CD4-positive, alpha-beta T cell (primary cell): ENCODE data around the gene IRF6. TPM values are rescaled to one million over a fixed set of nuclear protein-coding genes. Genes with fewer than 3 reads are reported as not detected.
A peak's percentile ranks its signal among the peaks of the same experiment; 100 is the strongest.

Experiments
- ATAC-seq: fragments of 200-7000 bp; cut with Tn5 transposase; one replicate; pipeline ENCODE4 v1.10.0; 2022; ENCODE audit warnings: mild to moderate bottlenecking; ENCODE audit not compliant: poor library complexity
- CTCF ChIA-PET: fragments of 350-600 bp; sonication (Branson Sonifier 250); formaldehyde crosslinking; loops from one replicate; lab custom pipeline; 2021; ENCODE audit warnings: antibody characterized with exemption, inconsistent platforms; lab: Charles Lee
- POLR2A ChIA-PET: fragments of 350-600 bp; sonication (Branson Sonifier 250); formaldehyde crosslinking; loops from one replicate; lab custom pipeline; 2021; ENCODE audit warnings: antibody characterized with exemption, inconsistent platforms; lab: Charles Lee
- DNase-seq, 14 experiments: peaks; one replicate each; pipeline ENCODE4 v3.0.0-alpha.2; 2013 to 2020; ENCODE audit warnings: mixed read lengths in 2 of 14
- H3K27ac ChIP-seq, 2 donors: one replicate each; pipeline versions ENCODE4 v1.5.1 to v1.7.0; 2013; ENCODE audit warnings: low read length in 2 of 2, low read depth in 1 of 2, mild to moderate bottlenecking in 1 of 2
- H3K27me3 ChIP-seq, 2 experiments: 1 replicate in 1 of 2; 2 replicates in 1 of 2; pipeline versions ENCODE4 v1.6.1 to v1.7.0; 2013; ENCODE audit warnings: low read length in 2 of 2, control low read depth in 1 of 2, mild to moderate bottlenecking in 1 of 2, moderate library complexity in 1 of 2; ENCODE audit not compliant: insufficient read depth in 2 of 2, control insufficient read depth in 1 of 2
- H3K36me3 ChIP-seq: one replicate; pipeline ENCODE4 v1.6.1; 2013; ENCODE audit warnings: low read length, control low read depth; ENCODE audit not compliant: insufficient read depth
- H3K4me1 ChIP-seq: one replicate; pipeline ENCODE4 v1.6.1; 2013; ENCODE audit warnings: low read length, control low read depth; ENCODE audit not compliant: insufficient read depth
- H3K4me3 ChIP-seq: one replicate; pipeline ENCODE4 v1.5.1; 2013; ENCODE audit warnings: mild to moderate bottlenecking, low read length, moderate library complexity
- H3K9me3 ChIP-seq, 2 experiments: 1 replicate in 1 of 2; 2 replicates in 1 of 2; pipeline versions ENCODE4 v1.6.1 to v1.7.0; 2013; ENCODE audit warnings: low read length in 2 of 2, mild to moderate bottlenecking in 2 of 2, control low read depth in 1 of 2, moderate library complexity in 1 of 2; ENCODE audit not compliant: control insufficient read depth in 1 of 2, insufficient read depth in 1 of 2
- H3K27ac Mint-ChIP-seq: one replicate; pipeline ENCODE4 v1.8.0; 2020; ENCODE audit warnings: mixed read lengths
- H3K27me3 Mint-ChIP-seq: one replicate; pipeline ENCODE4 v1.8.0; 2021; ENCODE audit warnings: mixed read lengths
- H3K36me3 Mint-ChIP-seq: one replicate; pipeline ENCODE4 v1.8.0; 2021; ENCODE audit warnings: low read depth, mixed read lengths
- H3K4me1 Mint-ChIP-seq: one replicate; pipeline ENCODE4 v1.8.0; 2021; ENCODE audit warnings: low read depth, mixed read lengths
- H3K4me3 Mint-ChIP-seq: one replicate; pipeline ENCODE4 v1.8.0; 2020; ENCODE audit warnings: mild to moderate bottlenecking, mixed read lengths
- H3K9me3 Mint-ChIP-seq: one replicate; pipeline ENCODE4 v1.8.0; 2020; ENCODE audit warnings: mixed read lengths
- CTCF ChIP-seq: fragments of 200-600 bp; IDR thresholded peaks from one replicate; pipeline ENCODE4 v1.8.0; 2022; ENCODE audit warnings: antibody characterized with exemption, mild to moderate bottlenecking
- intact Hi-C, 2 experiments: fragments of 100-400 bp; cut with DNase I in 1 of 2; cut with micrococcal nuclease in 1 of 2; formaldehyde crosslinking; loops; one replicate each; pipeline versions ENCODE4 v1.15.1 to v1.9.0; 2023 to 2025; cut with DNase I, micrococcal nuclease
- total RNA-seq, 174 experiments: library from RNA in 2 of 174; stranded (reverse) in 2 of 174; gene quantifications; one replicate each; pipeline ENCODE4 v1.2.3 and lab custom pipeline; 2021 to 2026

The IRF6 gene
- total RNA-seq, 2 experiments from 2014 or later, result 0.74 to 1.7 TPM

GRCh38 chr1:209825591-209826434 is 19.9 kb upstream of the IRF6 start:
- H3K4me3 ChIP-seq, result no peak overlapping the region
- H3K9me3 Mint-ChIP-seq, result no peaks in the 10 kb centered on the region
- no peak for TF ChIP-seq CTCF
- peaks cover 47% of the 10 kb centered on the region for H3K4me1 Mint-ChIP-seq
- peaks cover 0 to 7% of the 10 kb centered on the region in 2 experiments for H3K27me3 ChIP-seq
- H3K27me3 Mint-ChIP-seq, result peaks cover 14% of the 10 kb centered on the region
- peak overlapping the region; percentile 23 for H3K4me3 Mint-ChIP-seq
- CTCF ChIA-PET, result interaction anchor here (2.0 kb wide), 1 partner anchor 57 kb away, joined by 16 read pairs; no protein-coding TSS in a partner anchor
- peaks cover 30% of the 10 kb centered on the region for H3K4me1 ChIP-seq
- H3K36me3 ChIP-seq, result peaks cover 4% of the 10 kb centered on the region
- H3K9me3 ChIP-seq, result no peaks in the 10 kb centered on the region
- POLR2A ChIA-PET, result no interaction called here
- no peak overlapping the region for H3K27ac ChIP-seq
- DNase-seq (no peak), ATAC-seq (no peak)
- intact Hi-C loops, result loop anchor here (2.0 to 5.0 kb wide), 2 partner anchors 39 to 59 kb away; no protein-coding TSS in a partner anchor
- no peak overlapping the region for H3K27ac Mint-ChIP-seq
- peaks cover 20% of the 10 kb centered on the region for H3K36me3 Mint-ChIP-seq

DNA sequence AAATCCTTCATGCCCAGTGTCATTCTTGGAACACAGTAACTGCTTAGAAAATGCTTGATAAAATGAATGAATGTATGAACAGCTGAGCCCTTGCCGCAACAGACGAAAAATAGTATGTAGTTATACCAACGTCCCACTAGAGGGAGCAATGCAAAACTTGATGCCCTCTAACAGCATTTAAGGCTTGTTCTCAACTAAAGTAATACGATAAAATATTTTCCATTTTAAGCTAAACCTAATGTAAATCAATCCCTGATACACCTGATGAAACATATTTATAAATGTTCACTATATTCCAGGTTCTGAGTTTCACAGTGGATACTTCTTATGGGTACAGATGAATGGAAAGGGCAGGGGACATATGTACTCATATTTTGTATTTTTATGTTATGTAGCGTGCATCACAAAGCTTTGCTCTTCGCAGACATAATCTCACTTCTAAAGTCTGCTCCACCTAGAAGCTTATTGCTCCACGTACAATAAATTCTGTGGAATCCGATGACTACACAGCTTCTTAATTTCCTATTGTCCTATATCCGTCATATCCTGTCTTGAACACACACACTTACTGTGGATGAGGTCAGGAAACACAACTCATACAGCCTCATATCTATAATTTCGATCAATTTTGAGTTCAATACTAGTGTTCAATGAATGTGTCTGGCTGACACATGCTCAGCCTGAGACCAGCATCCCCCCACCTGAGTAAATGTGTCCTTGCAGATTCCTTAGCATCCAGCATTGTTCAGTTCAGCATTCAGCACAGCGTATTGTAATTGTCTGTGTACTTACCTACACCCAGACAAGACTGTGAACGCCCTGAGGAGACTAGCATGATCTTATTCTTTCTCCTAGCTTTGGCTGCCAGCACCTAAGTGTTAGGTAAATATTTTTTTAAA is 17.4 kb upstream of the IRF6 start:
- Mint-ChIP-seq H3K36me3 (peaks cover 7% of the 10 kb centered on the region), H3K4me1 (peaks cover 26% of the 10 kb centered on the region), H3K9me3 (no peaks in the 10 kb centered on the region), H3K27ac (no peak overlapping the region), H3K27me3 (peaks cover 19% of the 10 kb centered on the region), H3K4me3 (no peak overlapping the region)
- no peak overlapping the region for H3K4me3 ChIP-seq
- H3K4me1 ChIP-seq, result peaks cover 18% of the 10 kb centered on the region
- no peaks in the 10 kb centered on the region for H3K9me3 ChIP-seq
- intact Hi-C loops, result loop anchor here in 1 of 2 experiments (5.0 kb wide), 1 partner anchor 76 kb away; no protein-coding TSS in a partner anchor
- DNase-seq (peak in 4 of 14 experiments; percentile 40 to 81 (median 66)), ATAC-seq (peak; percentile 41)
- H3K27ac ChIP-seq, result no peak overlapping the region
- TF ChIP-seq CTCF, result peak; percentile 91
- H3K27me3 ChIP-seq, result peaks cover 3 to 7% of the 10 kb centered on the region in 2 experiments
- CTCF ChIA-PET, result interaction anchor here (0.7 to 2.6 kb wide), 16 partner anchors 8 to 99 kb away, joined by 3 to 18 read pairs (median 4); partner anchors contain the start of genes C1orf74, IRF6 and TRAF3IP3
- POLR2A ChIA-PET, result interaction anchor here (0.7 to 2.4 kb wide), 6 partner anchors 18 to 55 kb away, joined by 3 to 14 read pairs (median 4); partner anchors contain the start of genes C1orf74 and IRF6
- H3K36me3 ChIP-seq, result no peaks in the 10 kb centered on the region

DNA sequence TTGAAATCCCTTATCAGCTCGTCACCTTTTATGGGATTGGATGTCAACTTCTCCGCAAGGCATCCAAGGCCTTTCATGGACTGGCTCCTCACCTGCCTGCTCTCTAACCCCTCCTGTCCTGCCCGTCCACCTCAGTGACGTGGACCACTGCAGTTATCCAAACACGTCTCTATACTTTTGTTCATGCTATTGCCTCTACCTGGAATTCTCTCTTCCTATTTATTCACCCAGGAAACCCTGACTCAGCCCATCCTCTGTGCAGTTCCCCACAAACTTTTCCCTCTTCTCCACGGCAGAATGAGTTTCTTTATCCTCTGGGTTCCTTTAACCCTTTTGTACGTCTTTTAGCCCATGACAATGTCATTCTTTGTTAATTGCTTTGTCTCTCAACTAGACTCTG is 16.8 kb upstream of the IRF6 start:
- POLR2A ChIA-PET, result interaction anchor here (0.7 to 2.4 kb wide), 5 partner anchors 17 to 54 kb away, joined by 3 to 14 read pairs (median 4); partner anchors contain the start of genes C1orf74 and IRF6

More for the DNA sequence above, 16.8 kb upstream of the IRF6 start:
- Mint-ChIP-seq H3K9me3 (no peaks in the 10 kb centered on the region), H3K4me1 (peaks cover 19% of the 10 kb centered on the region), H3K4me3 (no peak overlapping the region), H3K27ac (no peak overlapping the region), H3K27me3 (peaks cover 19% of the 10 kb centered on the region), H3K36me3 (peaks cover under 1% of the 10 kb centered on the region)
- no peak for TF ChIP-seq CTCF
- H3K36me3 ChIP-seq, result no peaks in the 10 kb centered on the region
- no peak overlapping the region for H3K4me3 ChIP-seq
- no peak overlapping the region for H3K27ac ChIP-seq
- H3K9me3 ChIP-seq, result no peaks in the 10 kb centered on the region
- intact Hi-C loops, result loop anchor here in 1 of 2 experiments (5.0 kb wide), 1 partner anchor 75 kb away; no protein-coding TSS in a partner anchor
- peaks cover 13% of the 10 kb centered on the region for H3K4me1 ChIP-seq
- ATAC-seq, result no peak
- CTCF ChIA-PET, result interaction anchor here (0.7 to 2.6 kb wide), 15 partner anchors 8 to 98 kb away, joined by 3 to 18 read pairs (median 5); partner anchors contain the start of genes C1orf74 and IRF6
- no peak for DNase-seq
- H3K27me3 ChIP-seq, result peaks cover 5 to 7% of the 10 kb centered on the region in 2 experiments
